WTC11 (cell line): ENCODE results near the gene POLDIP3. TPM values are rescaled to one million over a fixed set of nuclear protein-coding genes. Genes with fewer than 3 reads are reported as not detected.

Experiments
- ATAC-seq: fragments of 200-7000 bp; cut with Tn5 transposase; 2 replicates; pipeline ENCODE4 v1.10.0; 2021; ENCODE audit warnings: mild to moderate bottlenecking, moderate library complexity
- CTCF ChIA-PET: fragments of 300-600 bp; sonication (Branson Sonifier 250); formaldehyde crosslinking; loops from one replicate; lab custom pipeline; 2021; ENCODE audit warnings: antibody characterized with exemption; lab: Charles Lee
- POLR2A ChIA-PET: fragments of 350-600 bp; sonication (Branson Sonifier 250); formaldehyde crosslinking; loops from one replicate; lab custom pipeline; 2021; ENCODE audit warnings: antibody characterized with exemption; lab: Charles Lee
- DNase-seq: peaks from one replicate; pipeline ENCODE4 v3.0.0; 2021; ENCODE audit warnings: low spot score
- H3K27ac Mint-ChIP-seq: 2 replicates; pipeline ENCODE4 v1.8.0; 2021; ENCODE audit warnings: mixed read lengths
- H3K27me3 Mint-ChIP-seq: 2 replicates; pipeline ENCODE4 v1.8.0; 2021; ENCODE audit warnings: low read depth, mild to moderate bottlenecking, moderate library complexity, mixed read lengths
- H3K36me3 Mint-ChIP-seq: 2 replicates; pipeline ENCODE4 v1.8.0; 2021; ENCODE audit warnings: mixed read lengths
- H3K4me1 Mint-ChIP-seq: 2 replicates; pipeline ENCODE4 v1.8.0; 2022; ENCODE audit warnings: mixed read lengths
- H3K4me3 Mint-ChIP-seq: 2 replicates; pipeline ENCODE4 v1.8.0; 2021; ENCODE audit warnings: mild to moderate bottlenecking, moderate library complexity, mixed read lengths
- H3K9me3 Mint-ChIP-seq: 2 replicates; pipeline ENCODE4 v1.8.0; 2021; ENCODE audit warnings: mixed read lengths
- CREM ChIP-seq: sonication (generic); formaldehyde crosslinking; IDR thresholded peaks from 2 replicates; pipeline ENCODE4 v1.8.1; 2022; ENCODE audit warnings: mild to moderate bottlenecking, missing genetic modification reagents, moderate library complexity
- E2F1 ChIP-seq: sonication (generic); formaldehyde crosslinking; IDR thresholded peaks from 2 replicates; pipeline ENCODE4 v1.8.0; 2022; ENCODE audit warnings: mild to moderate bottlenecking, missing genetic modification reagents
- FOXP4 ChIP-seq: sonication (generic); formaldehyde crosslinking; IDR thresholded peaks from 2 replicates; pipeline ENCODE4 v1.8.0; 2022; ENCODE audit warnings: mild to moderate bottlenecking, missing genetic modification reagents
- HMGA2 ChIP-seq: fragments of 250-450 bp; sonication (Bioruptor Pico); IDR thresholded peaks from 2 replicates; pipeline ENCODE4 v1.4.0; 2021; ENCODE audit warnings: mild to moderate bottlenecking, moderate library complexity
- IRF1 ChIP-seq: sonication (generic); formaldehyde crosslinking; IDR thresholded peaks from 2 replicates; pipeline ENCODE4 v1.8.0; 2023; ENCODE audit warnings: missing genetic modification reagents
- MAX ChIP-seq: sonication (generic); formaldehyde crosslinking; IDR thresholded peaks from 2 replicates; pipeline ENCODE4 v1.8.0; 2022; ENCODE audit warnings: mild to moderate bottlenecking, missing genetic modification reagents
- NFE2L1 ChIP-seq: sonication (generic); formaldehyde crosslinking; IDR thresholded peaks from 2 replicates; pipeline ENCODE4 v1.8.1; 2023; ENCODE audit warnings: missing genetic modification reagents
- NR1H2 ChIP-seq: sonication (generic); formaldehyde crosslinking; IDR thresholded peaks from 2 replicates; pipeline ENCODE4 v1.9.0; 2021; ENCODE audit warnings: mild to moderate bottlenecking, moderate library complexity, missing genetic modification reagents
- PRDM15 ChIP-seq: sonication (generic); formaldehyde crosslinking; IDR thresholded peaks from 2 replicates; pipeline ENCODE4 v1.8.0; 2022; ENCODE audit warnings: missing genetic modification reagents
- ZNF121 ChIP-seq: sonication (generic); formaldehyde crosslinking; IDR thresholded peaks from 2 replicates; pipeline ENCODE4 v1.8.0; 2023; ENCODE audit warnings: missing genetic modification reagents
- ZNF512 ChIP-seq: sonication (generic); formaldehyde crosslinking; IDR thresholded peaks from 2 replicates; pipeline ENCODE4 v1.8.1; 2022; ENCODE audit warnings: missing genetic modification reagents, borderline replicate concordance
- ZNF532 ChIP-seq: fragments of 250-450 bp; sonication (Bioruptor Pico); IDR thresholded peaks from 2 replicates; pipeline ENCODE4 v1.9.0; 2021; ENCODE audit warnings: mild to moderate bottlenecking, borderline replicate concordance
- ZNF671 ChIP-seq: fragments of 250-450 bp; sonication (Bioruptor Pico); IDR thresholded peaks from 2 replicates; pipeline ENCODE4 v1.8.0; 2021; ENCODE audit warnings: mild to moderate bottlenecking
- total RNA-seq: library from RNA; stranded (reverse); gene quantifications from 3 replicates; pipeline ENCODE4 v1.2.3, GENCODE V29; 2021

The POLDIP3 gene
- total RNA-seq, 1 experiment from 2014 or later, result 73.2 TPM

- no peak for TF ChIP-seq ZNF512 (CRISPR knock-in tag)
- TF ChIP-seq NFE2L1 (CRISPR knock-in tag), result no peak
- TF ChIP-seq FOXP4 (CRISPR knock-in tag), result no peak
- TF ChIP-seq HMGA2 (CRISPR knock-in tag), result no peak
- no peak for TF ChIP-seq MAX (CRISPR knock-in tag)
- TF ChIP-seq, all 79 proteins: peak for 0
These were observed 8.6 kb upstream of the POLDIP3 start (continued) for GRCh38 chr22:42623301-42623751.

- H3K36me3 Mint-ChIP-seq, result peaks cover 2% of the 10 kb centered on the region; the same call in 1 of the 2 replicates
- DNase-seq (no peak), ATAC-seq (no peak)
- no peak overlapping the region for H3K4me3 Mint-ChIP-seq
- TF ChIP-seq IRF1 (CRISPR knock-in tag) (no peak), ZNF671 (CRISPR knock-in tag) (no peak), E2F1 (CRISPR knock-in tag) (no peak), ZNF121 (no peak), ZNF532 (CRISPR knock-in tag) (no peak), NR1H2 (CRISPR knock-in tag) (no peak), CREM (CRISPR knock-in tag) (no peak), PRDM15 (CRISPR knock-in tag) (no peak)
- ChIA-PET CTCF (interaction anchor here (0.5 to 3.8 kb wide), 33 partner anchors 7 to 508 kb away, joined by 3 to 13 read pairs (median 4); partner anchors contain the start of genes ARFGAP3 and CYB5R3), POLR2A (no interaction called here)
- H3K27me3 Mint-ChIP-seq, result no peaks in the 10 kb centered on the region
- H3K4me1 Mint-ChIP-seq, result peaks cover 7% of the 10 kb centered on the region
- H3K27ac Mint-ChIP-seq, result no peak overlapping the region
- H3K9me3 Mint-ChIP-seq, result no peaks in the 10 kb centered on the region
These were observed 7.5 kb upstream of the POLDIP3 start for GRCh38 chr22:42622061-42622710.
